Esophagus (tissue), 2 donors: ENCODE measurements around the gene TTYH3. TPM values are rescaled to one million over a fixed set of nuclear protein-coding genes. Genes with fewer than 3 reads are reported as not detected.
"Not testable (repeated sequence)": the region's sequence is repeated elsewhere in the genome, so short reads cannot be mapped to it uniquely, and the experiment has no call there.

ENCODE experiments used
- H3K27ac ChIP-seq, 2 donors: one replicate each; pipeline ENCODE4 v1.5.1; 2013; ENCODE audit warnings: low read depth in 2 of 2, mild to moderate bottlenecking in 2 of 2, inconsistent platforms in 1 of 2, low read length in 1 of 2, moderate library complexity in 1 of 2
- H3K27me3 ChIP-seq, 2 donors: one replicate each; pipeline ENCODE4 v1.6.1; 2013; ENCODE audit warnings: low read length in 2 of 2, control low read depth in 1 of 2, mild to moderate bottlenecking in 1 of 2; ENCODE audit not compliant: insufficient read depth in 2 of 2, control insufficient read depth in 1 of 2
- H3K36me3 ChIP-seq, 2 donors: one replicate each; pipeline ENCODE4 v1.6.1; 2013; ENCODE audit warnings: low read length in 1 of 2; ENCODE audit not compliant: control insufficient read depth in 2 of 2, insufficient read depth in 2 of 2
- H3K4me1 ChIP-seq, 2 donors: one replicate each; pipeline ENCODE4 v1.6.1; 2013; ENCODE audit warnings: low read length in 1 of 2; ENCODE audit not compliant: control insufficient read depth in 2 of 2, insufficient read depth in 2 of 2
- H3K4me3 ChIP-seq, 2 donors: one replicate each; pipeline ENCODE4 v1.5.1; 2013; ENCODE audit warnings: low read length in 2 of 2, mild to moderate bottlenecking in 2 of 2, low read depth in 1 of 2, moderate library complexity in 1 of 2
- H3K9me3 ChIP-seq, 2 donors: one replicate each; pipeline ENCODE4 v1.6.1; 2013; ENCODE audit warnings: mild to moderate bottlenecking in 2 of 2, low read depth in 1 of 2, low read length in 1 of 2, moderate library complexity in 1 of 2; ENCODE audit not compliant: control insufficient read depth in 2 of 2, insufficient read depth in 1 of 2
- WGBS, 2 donors: extraction: QIAGEN DNeasy Blood & Tissue Kit; methylation state at CpG; one replicate each; pipeline ENCODE4 v1.1.7; 2013; 5-methylcytosine and 5-hydroxymethylcytosine counted together
- polyA plus RNA-seq, 2 donors: library from polyadenylated mRNA; stranded (reverse); fragments of 200-250 nt; gene quantifications; one replicate each; pipeline ENCODE4 v1.2.3, GENCODE V29; 2013
- donor health status: healthy with polysubstance abuse.
- donor health status: Bipolar disorder and iron deficiency.

The TTYH3 gene
- polyA plus RNA-seq, 2 donors, result 3.5 to 3.8 TPM

DNA sequence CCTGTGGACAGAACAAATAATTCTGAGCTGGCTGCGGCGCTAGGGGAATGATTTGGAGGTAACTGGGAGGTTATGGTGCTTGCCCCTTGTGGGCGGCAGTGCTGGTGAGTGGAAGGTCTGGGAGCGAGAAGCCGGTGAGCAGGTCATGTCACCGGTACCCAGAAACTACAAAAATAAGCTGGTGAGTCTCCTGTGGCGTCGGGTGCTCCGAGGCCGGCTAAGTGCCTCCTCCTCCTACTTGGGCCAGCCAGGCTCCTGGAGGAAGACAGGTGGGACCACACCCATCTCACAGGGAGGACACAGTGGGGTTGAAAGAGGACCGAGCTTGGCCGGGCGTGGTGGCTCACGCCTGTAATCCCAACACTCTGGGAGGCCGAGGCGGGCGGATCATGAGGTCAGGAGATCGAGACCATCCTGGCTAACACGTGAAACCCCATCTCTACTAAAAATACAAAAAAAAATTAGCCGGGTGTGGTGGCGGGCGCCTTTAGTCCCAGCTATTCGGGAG, 60.2 kb downstream of the TTYH3 start:
- H3K27ac ChIP-seq, result not testable (repeated sequence)

GRCh38 chr7:2692543-2692942, 60.8 kb downstream of the TTYH3 start:
- Histone ChIP-seq H3K4me1 (peaks cover 4 to 6% of the 10 kb centered on the region in 2 donors), H3K27ac (no peak overlapping the region), H3K4me3 (no peak overlapping the region), H3K27me3 (peaks cover 0 to 10% of the 10 kb centered on the region in 2 donors), H3K36me3 (no peaks in the 10 kb centered on the region), H3K9me3 (no peaks in the 10 kb centered on the region)
- 73 to 80% methylated on average over 14 of the region's 14 CpGs for whole genome bisulfite sequencing, 2 donors

More for the DNA sequence above, 60.2 kb downstream of the TTYH3 start:
- peaks cover 0 to 14% of the 10 kb centered on the region in 2 donors for H3K27me3 ChIP-seq
- not testable (repeated sequence) for H3K4me1 ChIP-seq, H3K36me3 ChIP-seq, H3K4me3 ChIP-seq, H3K9me3 ChIP-seq
- WGBS, 2 donors, result 88 to 93% methylated on average over 21 to 23 of the region's 23 CpGs

GRCh38 chr7:2693420-2694121, 61.8 kb downstream of the TTYH3 start:
- WGBS, 2 donors, result 87 to 88% methylated on average over 19 of the region's 19 CpGs

GRCh38 chr7:2694122-2694436, 62.3 kb downstream of the TTYH3 start:
- WGBS, 2 donors, result 78 to 89% methylated on average over 8 of the region's 8 CpGs
- H3K4me1 ChIP-seq, H3K36me3 ChIP-seq, H3K9me3 ChIP-seq, H3K27me3 ChIP-seq, H3K27ac ChIP-seq, H3K4me3 ChIP-seq: not testable (repeated sequence)

More at GRCh38 chr7:2693420-2694121, 61.8 kb downstream of the TTYH3 start:
- not testable (repeated sequence) for H3K4me3 ChIP-seq, H3K27ac ChIP-seq, H3K4me1 ChIP-seq, H3K27me3 ChIP-seq, H3K9me3 ChIP-seq, H3K36me3 ChIP-seq

GRCh38 chr7:2698581-2699288, 66.9 kb downstream of the TTYH3 start:
- no peak overlapping the region for H3K27ac ChIP-seq
- 56 to 61% methylated on average over 18 of the region's 18 CpGs for WGBS, 2 donors
- H3K36me3 ChIP-seq, result no peaks in the 10 kb centered on the region
- H3K27me3 ChIP-seq, result no peaks in the 10 kb centered on the region
- no peak overlapping the region for H3K4me3 ChIP-seq
- no peaks in the 10 kb centered on the region for H3K9me3 ChIP-seq
- peaks cover 0 to 3% of the 10 kb centered on the region in 2 donors for H3K4me1 ChIP-seq

- Histone ChIP-seq H3K4me1 (peaks cover 0 to 3% of the 10 kb centered on the region in 2 donors), H3K27me3 (no peaks in the 10 kb centered on the region), H3K4me3 (no peak overlapping the region), H3K9me3 (no peaks in the 10 kb centered on the region), H3K36me3 (no peaks in the 10 kb centered on the region), H3K27ac (no peak overlapping the region)
- WGBS, 2 donors, result 62% methylated on average over 15 of the region's 15 CpGs
These were observed 67.5 kb downstream of the TTYH3 start for GRCh38 chr7:2699289-2699620.

DNA sequence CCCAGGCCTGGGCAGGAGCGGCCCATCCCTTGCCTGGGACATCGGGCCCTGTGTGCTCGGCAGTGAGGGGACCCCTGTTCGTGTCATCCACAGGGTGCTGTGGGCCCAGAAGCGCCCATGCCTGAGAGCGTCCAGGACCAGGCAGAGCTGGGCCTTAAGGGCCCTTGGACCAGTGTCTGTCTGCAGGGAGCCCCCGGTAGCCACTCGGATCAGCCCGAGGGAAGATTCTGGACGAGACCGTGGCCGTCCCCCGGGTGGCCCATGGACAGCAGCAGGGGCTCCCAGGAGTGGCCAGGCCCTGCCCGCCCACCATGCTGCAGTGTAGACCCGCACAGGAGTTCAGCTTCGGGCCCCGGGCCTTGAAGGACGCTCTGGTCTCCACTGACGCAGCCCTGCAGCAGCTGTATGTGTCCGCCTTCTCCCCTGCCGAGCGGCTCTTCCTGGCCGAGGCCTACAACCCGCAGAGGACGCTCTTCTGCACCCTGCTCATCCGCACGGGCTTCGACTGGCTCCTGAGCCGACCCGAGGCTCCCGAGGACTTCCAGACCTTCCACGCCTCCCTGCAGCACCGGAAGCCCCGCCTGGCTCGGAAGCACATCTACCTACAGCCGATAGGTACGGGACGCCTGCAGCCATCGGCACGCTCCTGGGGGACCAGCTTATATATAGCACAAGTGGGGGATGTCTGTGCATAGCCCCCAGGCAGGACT, 68.5 kb downstream of the TTYH3 start:
- Histone ChIP-seq H3K4me1 (peaks cover 0 to 3% of the 10 kb centered on the region in 2 donors), H3K4me3 (no peak overlapping the region), H3K9me3 (no peaks in the 10 kb centered on the region), H3K27me3 (no peaks in the 10 kb centered on the region), H3K27ac (no peak overlapping the region), H3K36me3 (no peaks in the 10 kb centered on the region)
- 92 to 93% methylated on average over 40 of the region's 40 CpGs for WGBS, 2 donors

DNA sequence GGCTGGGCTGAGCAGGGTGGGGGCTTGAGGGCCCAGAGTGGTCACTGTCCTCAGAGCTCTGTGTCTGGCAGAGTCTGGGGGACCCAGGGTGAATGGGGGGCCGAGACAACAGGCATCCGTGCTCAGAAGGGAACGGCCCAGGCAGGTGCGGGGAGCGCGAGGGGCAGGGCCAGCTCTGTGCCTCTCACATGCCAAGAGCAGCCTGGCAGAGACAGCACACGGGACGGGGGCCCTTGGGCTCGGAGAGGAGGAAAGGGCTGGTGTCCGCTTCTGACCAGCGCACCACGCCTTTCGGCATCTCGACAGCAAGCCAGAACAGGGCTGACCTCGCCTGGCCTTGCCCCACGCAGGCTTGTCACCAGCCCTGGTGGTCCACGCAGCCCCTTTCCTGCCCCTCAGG, 69.6 kb downstream of the TTYH3 start:
- Histone ChIP-seq H3K9me3 (no peaks in the 10 kb centered on the region), H3K27ac (no peak overlapping the region), H3K4me3 (no peak overlapping the region), H3K27me3 (no peaks in the 10 kb centered on the region), H3K4me1 (peaks cover 0 to 3% of the 10 kb centered on the region in 2 donors), H3K36me3 (no peaks in the 10 kb centered on the region)
- 81 to 89% methylated on average over 17 of the region's 17 CpGs for WGBS, 2 donors

- no peaks in the 10 kb centered on the region for H3K9me3 ChIP-seq
- no peaks in the 10 kb centered on the region for H3K36me3 ChIP-seq
- no peak overlapping the region for H3K4me3 ChIP-seq
- no peak overlapping the region for H3K27ac ChIP-seq
- H3K4me1 ChIP-seq, result peaks cover 0 to 3% of the 10 kb centered on the region in 2 donors
- H3K27me3 ChIP-seq, result no peaks in the 10 kb centered on the region
- 58 to 64% methylated on average over 12 of the region's 12 CpGs for WGBS, 2 donors
These were observed 70.2 kb downstream of the TTYH3 start for GRCh38 chr7:2701832-2702593.
